MM.1S (cell line): Measurements from ENCODE around the gene VMP1.

Experiments
- DNase-seq: peaks from one replicate; pipeline ENCODE4 v3.0.0-alpha.2; 2015
- H2AFZ ChIP-seq: fragments of 300-600 bp; sonication (generic); 2 replicates; pipeline ENCODE4 v1.6.0; 2016; ENCODE audit warnings: antibody characterized with exemption, low read length
- H3F3A ChIP-seq: fragments of 300-600 bp; sonication (generic); 2 replicates; pipeline ENCODE4 v1.6.1; 2016; ENCODE audit warnings: mild to moderate bottlenecking, antibody characterized with exemption, low read length, moderate library complexity, mixed read lengths; ENCODE audit not compliant: insufficient read depth
- H3K27ac ChIP-seq: fragments of 300-600 bp; sonication (generic); 2 replicates; pipeline ENCODE4 v1.5.1; 2016; ENCODE audit warnings: mild to moderate bottlenecking, low read length
- H3K27me3 ChIP-seq: fragments of 300-600 bp; sonication (generic); replicated peaks from 2 replicates; pipeline ENCODE4 v1.6.0; 2016; ENCODE audit warnings: low read length; ENCODE audit not compliant: insufficient read depth
- H3K36me3 ChIP-seq: fragments of 300-600 bp; sonication (generic); replicated peaks from 2 replicates; pipeline ENCODE4 v1.6.1; 2016; ENCODE audit warnings: mild to moderate bottlenecking, low read length, mixed read lengths; ENCODE audit not compliant: insufficient read depth
- H3K4me1 ChIP-seq: fragments of 300-600 bp; sonication (generic); 2 replicates; pipeline ENCODE4 v1.6.1; 2016; ENCODE audit warnings: low read length, mixed read lengths
- H3K4me2 ChIP-seq: fragments of 300-600 bp; sonication (generic); 2 replicates; pipeline ENCODE4 v1.6.0; 2016; ENCODE audit warnings: low read depth, low read length
- H3K4me3 ChIP-seq: fragments of 300-600 bp; sonication (generic); 2 replicates; pipeline ENCODE4 v1.5.1; 2016; ENCODE audit warnings: low read length, mixed read lengths
- H3K79me2 ChIP-seq: fragments of 300-600 bp; sonication (generic); 2 replicates; pipeline ENCODE4 v1.6.1; 2016; ENCODE audit warnings: mixed run types, low read length, mixed read lengths
- H3K9ac ChIP-seq: fragments of 300-600 bp; sonication (generic); 2 replicates; pipeline ENCODE4 v1.6.1; 2016; ENCODE audit warnings: low read length, mixed read lengths
- H3K9me2 ChIP-seq: fragments of 300-600 bp; sonication (generic); replicated peaks from 2 replicates; pipeline ENCODE4 v1.6.1; 2016; ENCODE audit warnings: mild to moderate bottlenecking, low read length, mixed read lengths; ENCODE audit not compliant: insufficient read depth
- H3K9me3 ChIP-seq: fragments of 300-600 bp; sonication (generic); replicated peaks from 2 replicates; pipeline ENCODE4 v1.6.1; 2016; ENCODE audit warnings: mild to moderate bottlenecking, low read length, mixed read lengths; ENCODE audit not compliant: insufficient read depth
- H4K20me1 ChIP-seq: fragments of 300-600 bp; sonication (generic); 2 replicates; pipeline ENCODE4 v1.6.1; 2016; ENCODE audit warnings: mild to moderate bottlenecking, low read length, moderate library complexity, mixed read lengths; ENCODE audit not compliant: insufficient read depth
- EZH2 ChIP-seq: fragments of 300-600 bp; sonication (generic); optimal IDR thresholded peaks from 2 replicates; pipeline ENCODE3; 2017; ENCODE audit warnings: low read depth, mild to moderate bottlenecking, antibody characterized with exemption, low read length, mixed read lengths
- EZH2phosphoT487 ChIP-seq: fragments of 300-600 bp; sonication (generic); IDR thresholded peaks from 2 replicates; pipeline ENCODE4 v1.6.1; 2018; ENCODE audit warnings: antibody characterized with exemption, low read length
- TF ChIP-seq, protein P1 (sequence below): fragments of 300-600 bp; sonication (generic); IDR thresholded peaks from 2 replicates; pipeline ENCODE4 v1.5.1; 2016; ENCODE audit warnings: antibody characterized with exemption, low read length, mixed read lengths

Gene VMP1

GRCh38 chr17:59699218-59699617 is 8.2 kb upstream of the VMP1 start:
- 0 out of 2 replicates have a peak, but pooled peaks cover 6% of the 10 kb centered on the region for H3F3A ChIP-seq
- no peaks in the 10 kb centered on the region for H3K9me2 ChIP-seq
- H3K79me2 ChIP-seq: peaks cover 100% of the 10 kb centered on the region
- peaks cover 23% of the 10 kb centered on the region; the same call in 1 of the 2 replicates for H3K36me3 ChIP-seq
- H3K27me3 ChIP-seq: no peaks in the 10 kb centered on the region
- TF ChIP-seq, protein P1, sequence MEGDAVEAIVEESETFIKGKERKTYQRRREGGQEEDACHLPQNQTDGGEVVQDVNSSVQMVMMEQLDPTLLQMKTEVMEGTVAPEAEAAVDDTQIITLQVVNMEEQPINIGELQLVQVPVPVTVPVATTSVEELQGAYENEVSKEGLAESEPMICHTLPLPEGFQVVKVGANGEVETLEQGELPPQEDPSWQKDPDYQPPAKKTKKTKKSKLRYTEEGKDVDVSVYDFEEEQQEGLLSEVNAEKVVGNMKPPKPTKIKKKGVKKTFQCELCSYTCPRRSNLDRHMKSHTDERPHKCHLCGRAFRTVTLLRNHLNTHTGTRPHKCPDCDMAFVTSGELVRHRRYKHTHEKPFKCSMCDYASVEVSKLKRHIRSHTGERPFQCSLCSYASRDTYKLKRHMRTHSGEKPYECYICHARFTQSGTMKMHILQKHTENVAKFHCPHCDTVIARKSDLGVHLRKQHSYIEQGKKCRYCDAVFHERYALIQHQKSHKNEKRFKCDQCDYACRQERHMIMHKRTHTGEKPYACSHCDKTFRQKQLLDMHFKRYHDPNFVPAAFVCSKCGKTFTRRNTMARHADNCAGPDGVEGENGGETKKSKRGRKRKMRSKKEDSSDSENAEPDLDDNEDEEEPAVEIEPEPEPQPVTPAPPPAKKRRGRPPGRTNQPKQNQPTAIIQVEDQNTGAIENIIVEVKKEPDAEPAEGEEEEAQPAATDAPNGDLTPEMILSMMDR: no peak
- no peak for TF ChIP-seq EZH2
- TF ChIP-seq EZH2phosphoT487: no peak
- H3K9ac ChIP-seq: no peak overlapping the region
- H3K4me2 ChIP-seq: no peak overlapping the region
- no peak overlapping the region for H3K27ac ChIP-seq
- H4K20me1 ChIP-seq: peaks cover 43% of the 10 kb centered on the region
- H2AFZ ChIP-seq: no peak overlapping the region
- no peak overlapping the region for H3K4me3 ChIP-seq
- H3K4me1 ChIP-seq: peaks cover 12% of the 10 kb centered on the region; the same call in 1 of the 2 replicates
- DNase-seq: no peak
- no peaks in the 10 kb centered on the region for H3K9me3 ChIP-seq

DNA sequence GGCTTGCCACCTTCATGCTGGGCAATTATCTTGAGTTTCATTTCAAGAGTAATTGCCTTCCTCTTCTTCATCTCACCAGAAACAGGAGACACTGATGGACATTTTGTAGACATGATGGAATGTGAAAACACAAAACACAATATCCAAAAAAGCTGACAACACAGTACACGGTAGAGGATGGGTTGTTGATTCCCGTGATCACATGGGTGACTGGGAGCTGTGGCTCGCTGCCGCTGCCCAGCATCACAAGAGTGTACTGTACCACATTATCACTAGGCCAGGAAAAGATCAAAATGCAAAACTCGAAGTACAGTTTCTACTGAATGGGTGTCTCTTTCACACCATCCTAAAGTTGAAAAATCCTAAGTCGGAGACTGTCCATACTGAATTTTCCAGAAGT is 7.7 kb upstream of the VMP1 start:
- H3K9ac ChIP-seq: no peak overlapping the region
- peaks cover 100% of the 10 kb centered on the region for H3K79me2 ChIP-seq
- no peaks in the 10 kb centered on the region for H3K9me2 ChIP-seq
- 0 out of 2 replicates have a peak, but pooled peaks cover 9% of the 10 kb centered on the region for H3F3A ChIP-seq
- H3K4me3 ChIP-seq: no peak overlapping the region
- no peaks in the 10 kb centered on the region for H3K9me3 ChIP-seq
- no peak overlapping the region for H3K4me2 ChIP-seq
- no peak overlapping the region for H3K27ac ChIP-seq
- peaks cover 12% of the 10 kb centered on the region; the same call in 1 of the 2 replicates for H3K4me1 ChIP-seq
- H2AFZ ChIP-seq: no peak overlapping the region
- H4K20me1 ChIP-seq: peaks cover 43% of the 10 kb centered on the region
- TF ChIP-seq EZH2 (no peak), EZH2phosphoT487 (no peak)
- TF ChIP-seq, protein P1: no peak
- peaks cover 19% of the 10 kb centered on the region; the same call in 1 of the 2 replicates for H3K36me3 ChIP-seq
- DNase-seq: no peak
- no peaks in the 10 kb centered on the region for H3K27me3 ChIP-seq

- 0 out of 2 replicates have a peak, but pooled peaks cover 13% of the 10 kb centered on the region for H3F3A ChIP-seq
- H3K9me2 ChIP-seq: no peaks in the 10 kb centered on the region
- no peak overlapping the region for H3K4me3 ChIP-seq
- TF ChIP-seq EZH2phosphoT487 (no peak), EZH2 (no peak)
- TF ChIP-seq, protein P1: no peak
- no peak overlapping the region for H3K27ac ChIP-seq
- H3K4me1 ChIP-seq: no peaks in the 10 kb centered on the region; the same call in 1 of the 2 replicates
- H3K79me2 ChIP-seq: peaks cover 99% of the 10 kb centered on the region
- peaks cover 18% of the 10 kb centered on the region for H4K20me1 ChIP-seq
- H3K9ac ChIP-seq: no peak overlapping the region
- H3K36me3 ChIP-seq: peaks cover 17% of the 10 kb centered on the region; the same call in 1 of the 2 replicates
- H3K9me3 ChIP-seq: no peaks in the 10 kb centered on the region
- no peak overlapping the region for H2AFZ ChIP-seq
- no peak overlapping the region for H3K4me2 ChIP-seq
- no peaks in the 10 kb centered on the region for H3K27me3 ChIP-seq
- DNase-seq: no peak
Measured at GRCh38 chr17:59702304-59702703, 5.2 kb upstream of the VMP1 start.
